BLaER1 (cell line): ENCODE results near the gene ZBTB20.

Experiments used
- H3K27ac ChIP-seq: shearing (Covaris generic); formaldehyde crosslinking; 2 replicates; pipeline ENCODE4 v1.8.1; 2022
- H3K27me3 ChIP-seq: shearing (Covaris generic); formaldehyde crosslinking; 2 replicates; pipeline ENCODE4 v1.8.1; 2022
- H3K36me3 ChIP-seq: shearing (Covaris generic); formaldehyde crosslinking; 2 replicates; pipeline ENCODE4 v1.8.1; 2022
- H3K4me1 ChIP-seq: shearing (Covaris generic); formaldehyde crosslinking; 2 replicates; pipeline ENCODE4 v1.8.1; 2022
- H3K4me2 ChIP-seq: shearing (Covaris generic); formaldehyde crosslinking; 2 replicates; pipeline ENCODE4 v1.8.1; 2022
- H3K4me3 ChIP-seq: shearing (Covaris generic); formaldehyde crosslinking; 2 replicates; pipeline ENCODE4 v1.8.1; 2022
- H3K9ac ChIP-seq: shearing (Covaris generic); formaldehyde crosslinking; 2 replicates; pipeline ENCODE4 v1.8.1; 2022
- H3K9me3 ChIP-seq: shearing (Covaris generic); formaldehyde crosslinking; 2 replicates; pipeline ENCODE4 v1.8.1; 2022
- H4K20me1 ChIP-seq: shearing (Covaris generic); formaldehyde crosslinking; 2 replicates; pipeline ENCODE4 v1.8.1; 2022
- Cebpa-rat ChIP-seq: shearing (Covaris generic); IDR thresholded peaks from 2 replicates; pipeline ENCODE4 v1.8.1; 2022

ZBTB20 gene

DNA sequence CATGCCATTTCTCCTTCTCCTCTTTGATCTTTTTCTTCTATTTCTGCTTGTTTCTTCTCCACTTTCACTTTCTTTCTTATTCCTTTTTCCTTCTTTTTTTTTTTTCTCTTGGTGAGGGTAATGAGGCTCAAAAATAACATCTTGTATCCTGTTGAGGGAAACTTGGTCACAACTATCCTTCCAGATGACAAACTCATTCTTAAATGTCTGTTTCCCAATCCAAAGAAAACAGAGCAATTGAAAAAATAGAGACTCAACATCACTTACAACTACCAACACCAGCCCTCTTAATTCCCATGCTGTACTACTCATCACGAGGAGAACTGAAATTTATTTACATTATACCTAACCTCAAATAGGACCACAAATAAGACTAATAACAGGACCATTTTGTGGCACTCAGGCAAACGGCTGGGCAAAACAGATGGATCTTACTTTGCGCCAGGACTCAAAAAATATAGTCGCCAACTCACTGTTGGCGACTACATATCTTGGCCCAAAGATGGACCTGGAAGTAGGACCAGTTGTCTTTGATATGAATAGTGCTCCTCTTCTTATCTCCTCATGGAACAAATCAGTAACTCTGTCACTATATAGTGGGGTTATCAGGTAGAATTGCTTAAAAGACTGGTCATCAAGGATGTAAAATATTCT lies 343.9 kb downstream of the ZBTB20 start:
- Histone ChIP-seq H3K4me2 (no peak overlapping the region), H3K4me3 (no peak overlapping the region), H3K9ac (no peak overlapping the region), H3K27ac (no peak overlapping the region), H3K4me1 (peaks cover 12% of the 10 kb centered on the region; the same call in 1 of the 2 replicates), H3K9me3 (no peaks in the 10 kb centered on the region), H4K20me1 (no peaks in the 10 kb centered on the region), H3K36me3 (no peaks in the 10 kb centered on the region), H3K27me3 (no peaks in the 10 kb centered on the region)
- no peak for TF ChIP-seq Cebpa-rat

DNA sequence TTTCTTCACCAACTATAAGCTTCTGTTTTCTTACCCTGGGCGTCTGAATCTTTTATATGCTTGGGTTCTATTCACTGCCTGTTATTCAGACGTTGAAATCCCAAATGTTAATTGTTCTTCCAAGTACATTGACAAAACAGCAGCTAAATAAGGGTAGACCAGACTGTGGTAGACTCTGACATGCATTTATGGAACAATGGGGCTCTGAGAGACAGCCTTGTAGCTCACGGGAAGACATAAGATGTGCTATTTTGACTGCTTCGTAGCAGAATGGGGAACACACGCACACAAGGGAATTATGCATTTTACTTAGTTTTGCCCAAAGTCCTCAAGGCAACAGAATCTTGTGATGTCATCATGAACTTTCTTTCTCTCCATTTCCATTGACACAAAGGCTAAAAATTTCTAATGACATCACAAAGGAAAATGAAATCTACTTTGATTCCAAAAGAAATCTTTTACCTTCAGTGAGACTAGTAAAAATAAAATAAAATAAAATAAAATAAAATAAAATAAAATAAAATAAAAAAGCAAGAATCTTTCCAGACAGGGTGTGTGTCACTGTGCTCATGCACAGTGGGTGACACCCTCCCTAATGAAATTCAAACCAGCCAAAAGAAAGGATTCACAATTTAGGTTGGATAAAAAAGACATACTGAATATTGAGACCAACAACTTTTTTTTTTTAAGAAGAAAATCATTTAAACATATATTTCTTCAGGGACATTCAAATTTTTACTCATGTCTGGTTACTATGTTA lies 346.6 kb downstream of the ZBTB20 start:
- H3K4me2 ChIP-seq, result peak overlapping the region; percentile 4; the same call in 1 of the 2 replicates
- H3K27me3 ChIP-seq, result no peaks in the 10 kb centered on the region
- H3K9me3 ChIP-seq, result no peaks in the 10 kb centered on the region
- H4K20me1 ChIP-seq, result no peaks in the 10 kb centered on the region
- TF ChIP-seq Cebpa-rat, result no peak
- H3K4me3 ChIP-seq, result no peak overlapping the region
- no peak overlapping the region for H3K9ac ChIP-seq
- no peaks in the 10 kb centered on the region for H3K36me3 ChIP-seq
- H3K4me1 ChIP-seq, result peaks cover 12% of the 10 kb centered on the region; the same call in 1 of the 2 replicates
- H3K27ac ChIP-seq, result no peak overlapping the region

DNA sequence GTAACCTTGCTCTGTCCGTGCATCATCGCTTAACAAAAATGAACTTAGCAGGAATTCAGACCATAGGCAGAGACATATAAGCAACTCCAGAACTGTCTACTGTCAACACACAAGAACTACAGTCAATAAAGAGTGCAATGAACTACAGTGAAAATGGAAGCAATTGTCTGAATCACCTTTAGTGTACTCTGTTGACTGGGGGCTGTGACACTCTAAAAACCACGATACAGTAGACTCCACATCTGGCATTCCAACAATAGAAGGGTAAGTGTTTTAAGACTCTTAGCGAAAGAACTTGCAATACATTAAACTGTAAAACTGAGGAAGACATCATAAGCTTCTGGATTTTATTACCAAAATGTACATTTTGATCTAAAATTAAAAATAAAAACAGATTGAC lies 347.3 kb downstream of the ZBTB20 start:
- H3K9ac ChIP-seq, result no peak overlapping the region
- H3K4me3 ChIP-seq, result no peak overlapping the region
- H4K20me1 ChIP-seq, result no peaks in the 10 kb centered on the region
- H3K27me3 ChIP-seq, result no peaks in the 10 kb centered on the region
- no peak overlapping the region for H3K4me2 ChIP-seq
- H3K27ac ChIP-seq, result no peak overlapping the region
- no peaks in the 10 kb centered on the region for H3K36me3 ChIP-seq
- TF ChIP-seq Cebpa-rat, result no peak
- no peaks in the 10 kb centered on the region for H3K9me3 ChIP-seq
- H3K4me1 ChIP-seq, result peaks cover 12% of the 10 kb centered on the region; the same call in 1 of the 2 replicates

DNA sequence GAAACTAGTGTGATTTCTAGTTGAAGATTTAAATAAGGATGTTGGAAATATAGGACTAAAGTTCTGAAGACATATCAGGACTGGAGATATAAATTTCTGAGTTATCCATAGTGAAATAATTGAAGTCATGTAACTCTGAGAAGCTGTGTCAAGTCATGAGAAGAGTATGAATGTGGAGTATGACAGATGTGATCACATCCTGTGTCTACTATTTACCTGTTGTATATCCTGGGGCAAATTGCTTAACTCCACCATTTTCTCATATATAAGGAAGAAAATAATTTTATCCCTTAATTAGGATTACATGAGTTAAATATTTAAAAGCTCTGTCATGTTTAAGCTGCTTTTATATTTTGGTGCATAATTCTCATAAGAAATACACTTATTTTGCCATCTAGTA lies 350.3 kb downstream of the ZBTB20 start:
- no peaks in the 10 kb centered on the region for H3K36me3 ChIP-seq
- no peak overlapping the region for H3K4me3 ChIP-seq
- no peak for TF ChIP-seq Cebpa-rat
- H3K9ac ChIP-seq, result no peak overlapping the region
- H3K4me2 ChIP-seq, result no peak overlapping the region
- no peak overlapping the region for H3K27ac ChIP-seq
- H3K27me3 ChIP-seq, result no peaks in the 10 kb centered on the region
- no peaks in the 10 kb centered on the region for H3K9me3 ChIP-seq
- no peaks in the 10 kb centered on the region for H4K20me1 ChIP-seq
- H3K4me1 ChIP-seq, result peaks cover 12% of the 10 kb centered on the region; the same call in 1 of the 2 replicates

DNA sequence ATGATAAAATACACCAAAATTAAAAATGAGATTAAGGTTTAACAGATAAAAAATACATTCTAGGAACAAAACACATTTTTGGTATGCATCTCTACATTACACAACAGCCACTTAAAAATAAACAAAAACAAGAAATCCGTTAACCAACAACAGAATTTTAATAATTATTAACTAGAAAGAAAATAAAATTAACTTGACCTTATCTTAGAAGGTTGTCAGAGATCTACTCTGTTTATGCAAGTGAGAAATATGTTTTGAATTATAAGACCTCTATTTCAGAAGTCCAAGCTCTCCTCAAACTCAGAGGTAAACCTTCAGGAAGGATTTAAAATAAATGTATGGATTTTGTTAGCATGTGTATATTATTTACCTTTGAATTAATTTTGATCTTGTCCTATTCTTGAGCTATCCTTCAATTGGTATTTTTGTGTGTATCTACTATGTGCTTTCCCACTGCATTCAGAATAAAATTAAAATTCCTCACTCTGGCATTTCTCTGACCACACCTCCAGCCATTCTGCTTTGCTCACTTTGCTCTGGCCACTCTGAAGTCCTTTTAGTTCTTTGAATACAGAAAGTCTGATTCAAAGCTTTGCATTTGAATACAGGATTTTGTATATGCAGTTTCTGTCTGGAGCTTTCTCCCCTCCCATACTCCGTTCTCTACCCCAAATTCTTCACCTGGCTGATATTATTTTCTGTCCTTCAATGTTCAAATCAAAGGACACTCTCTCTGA lies 352.0 kb downstream of the ZBTB20 start:
- H3K27ac ChIP-seq, result no peak overlapping the region
- TF ChIP-seq Cebpa-rat, result no peak
- H3K4me2 ChIP-seq, result no peak overlapping the region
- no peaks in the 10 kb centered on the region for H3K36me3 ChIP-seq
- H3K4me3 ChIP-seq, result no peak overlapping the region
- no peak overlapping the region for H3K9ac ChIP-seq
- no peaks in the 10 kb centered on the region for H4K20me1 ChIP-seq
- no peaks in the 10 kb centered on the region for H3K27me3 ChIP-seq
- H3K4me1 ChIP-seq, result peaks cover 2% of the 10 kb centered on the region; the same call in 1 of the 2 replicates
- H3K9me3 ChIP-seq, result no peaks in the 10 kb centered on the region

DNA sequence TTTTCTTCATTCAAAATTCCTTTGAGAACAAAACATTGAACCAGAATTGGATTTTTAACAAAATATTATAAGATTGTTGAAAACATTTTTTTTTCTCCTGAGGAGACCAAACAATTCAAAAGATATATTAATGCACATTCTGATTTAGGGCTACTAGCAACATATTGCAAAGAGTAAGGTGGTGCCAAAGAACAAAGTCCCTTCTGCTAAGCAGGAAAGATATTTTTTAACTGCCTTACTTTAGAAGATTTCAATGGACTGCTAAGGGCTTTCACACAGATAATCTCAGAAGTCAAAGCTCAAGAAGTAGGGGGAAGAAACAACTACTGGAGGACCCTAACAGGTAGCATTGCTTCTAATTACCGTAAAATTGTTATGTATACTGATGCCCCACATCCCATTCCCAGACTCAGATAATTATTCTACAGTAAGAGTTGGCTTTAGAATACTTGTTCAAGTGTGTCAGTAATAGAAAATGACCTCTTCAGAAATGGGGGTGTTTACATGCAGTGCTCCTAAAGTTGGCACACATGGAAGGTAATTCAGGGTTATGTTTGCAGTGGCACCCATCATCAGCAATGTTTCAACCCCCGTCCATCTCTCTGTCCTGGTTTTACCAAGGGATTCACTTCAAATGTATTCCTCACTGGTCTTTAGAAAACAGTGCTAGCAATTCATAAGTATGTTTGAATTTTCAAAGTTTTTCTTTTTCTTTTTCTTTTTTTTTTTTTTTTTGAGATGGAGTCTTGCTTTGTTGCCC lies 354.7 kb downstream of the ZBTB20 start:
- H3K4me2 ChIP-seq, result no peak overlapping the region
- no peaks in the 10 kb centered on the region for H3K4me1 ChIP-seq
- H3K36me3 ChIP-seq, result no peaks in the 10 kb centered on the region
- no peak overlapping the region for H3K9ac ChIP-seq
- no peak for TF ChIP-seq Cebpa-rat
- H3K27ac ChIP-seq, result no peak overlapping the region
- no peak overlapping the region for H3K4me3 ChIP-seq
- H3K27me3 ChIP-seq, result no peaks in the 10 kb centered on the region
- H3K9me3 ChIP-seq, result no peaks in the 10 kb centered on the region
- no peaks in the 10 kb centered on the region for H4K20me1 ChIP-seq

DNA sequence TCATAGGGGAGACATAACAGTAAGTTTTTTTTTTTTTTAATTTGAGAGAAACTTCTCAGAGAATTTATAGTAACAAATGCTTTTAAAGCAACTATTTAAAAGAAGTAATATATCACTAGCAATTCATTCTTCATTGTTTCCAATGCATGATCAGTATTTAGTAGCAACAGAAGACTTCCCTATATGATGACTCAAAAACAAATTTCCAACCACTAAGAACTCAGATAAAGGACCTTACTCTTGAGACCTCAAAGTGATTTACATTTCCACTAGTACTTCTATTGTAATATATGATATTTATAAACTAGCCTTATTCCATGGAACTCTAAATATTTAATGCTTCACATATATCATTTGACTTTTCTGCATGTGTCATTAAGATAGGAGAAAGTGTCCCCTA lies 356.3 kb downstream of the ZBTB20 start:
- Histone ChIP-seq H3K9ac (no peak overlapping the region), H3K27ac (no peak overlapping the region), H3K36me3 (no peaks in the 10 kb centered on the region), H3K9me3 (no peaks in the 10 kb centered on the region), H3K4me1 (no peaks in the 10 kb centered on the region), H4K20me1 (no peaks in the 10 kb centered on the region), H3K4me2 (no peak overlapping the region), H3K27me3 (no peaks in the 10 kb centered on the region), H3K4me3 (no peak overlapping the region)
- TF ChIP-seq Cebpa-rat, result no peak

DNA sequence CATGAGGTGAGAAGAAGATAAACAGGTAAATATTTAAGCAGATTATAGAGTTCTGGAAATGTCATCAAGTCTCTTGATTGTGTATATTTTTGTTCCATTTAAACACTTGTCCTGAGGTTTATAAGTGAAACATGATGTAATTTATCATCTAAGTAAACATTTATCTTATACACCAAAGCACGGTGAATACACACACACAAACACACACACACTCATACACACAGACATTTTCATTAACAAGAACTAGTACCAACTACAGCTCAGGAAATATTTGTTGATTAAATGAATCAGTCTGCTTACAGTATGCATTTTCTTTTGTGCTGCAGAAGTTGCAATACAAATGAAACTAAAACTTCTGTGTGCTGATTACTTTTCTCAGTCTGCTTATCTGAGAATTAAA lies 357.3 kb downstream of the ZBTB20 start:
- Histone ChIP-seq H3K4me1 (no peaks in the 10 kb centered on the region), H3K27me3 (no peaks in the 10 kb centered on the region), H3K4me2 (no peak overlapping the region), H3K36me3 (no peaks in the 10 kb centered on the region), H3K4me3 (no peak overlapping the region), H3K9ac (no peak overlapping the region), H3K9me3 (no peaks in the 10 kb centered on the region), H3K27ac (no peak overlapping the region), H4K20me1 (no peaks in the 10 kb centered on the region)
- TF ChIP-seq Cebpa-rat, result no peak

DNA sequence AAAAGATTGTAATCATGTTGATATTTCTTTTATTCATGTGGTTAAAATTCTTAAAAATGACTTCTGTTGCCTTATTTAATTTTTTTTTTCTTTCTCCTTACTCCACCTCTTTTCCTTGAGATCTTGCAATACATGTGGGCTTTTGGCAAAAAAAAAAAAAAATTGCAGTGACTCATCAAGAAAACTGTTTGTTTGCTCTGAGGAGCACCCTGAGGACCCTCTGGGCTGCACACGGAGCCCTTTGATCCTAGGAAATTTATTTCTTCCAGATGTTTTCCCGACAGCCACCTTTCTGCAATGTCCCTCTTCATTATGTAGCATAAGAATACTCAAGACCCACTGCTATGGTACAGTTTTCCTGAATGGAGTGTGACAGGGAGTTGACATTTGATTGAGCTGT lies 371.7 kb downstream of the ZBTB20 start:
- Histone ChIP-seq H3K9ac (no peak overlapping the region), H3K27me3 (no peaks in the 10 kb centered on the region), H3K36me3 (no peaks in the 10 kb centered on the region), H3K9me3 (peaks cover 12% of the 10 kb centered on the region; the same call in 1 of the 2 replicates), H3K4me1 (no peaks in the 10 kb centered on the region), H4K20me1 (no peaks in the 10 kb centered on the region), H3K4me3 (no peak overlapping the region), H3K4me2 (no peak overlapping the region), H3K27ac (no peak overlapping the region)
- TF ChIP-seq Cebpa-rat, result no peak
